ENCODE measurements around the gene PKNOX2.

- TF ChIP-seq CTCF (IDR thresholded peaks at IDR 0.05 in 8 of 11, conservative IDR thresholded peaks at IDR 0.05 in 3 of 11): no peak
- TF ChIP-seq POLR2AphosphoS5 (IDR thresholded peaks at IDR 0.05): no peak
- no peak for TF ChIP-seq POLR2A (IDR thresholded peaks at IDR 0.05)
Measured at GRCh38 chr11:125373426-125374391, 209.2 kb downstream of the PKNOX2 start.
